D721Med (cell line): ENCODE measurements around the gene IQCE.

Experiments used
- DNase-seq: peaks from one replicate; pipeline ENCODE4 v3.0.0; 2011; ENCODE audit warnings: low spot score; ENCODE audit not compliant: insufficient read length
- FAIRE-seq: peaks from 2 replicates; lab custom pipeline; 2011; peaks lifted over from hg19 to GRCh38; lab: Jason Lieb, UNC
- TF ChIP-seq, protein P1 (sequence below): IDR thresholded peaks from 2 replicates; pipeline ENCODE4 v1.5.1; 2012; ENCODE audit warnings: mild to moderate bottlenecking, control low read depth; ENCODE audit not compliant: insufficient read depth; ENCODE audit errors: missing control alignments

The IQCE gene

GRCh38 chr7:2626498-2627117 is 67.8 kb downstream of the IQCE start:
- TF ChIP-seq, protein P1, sequence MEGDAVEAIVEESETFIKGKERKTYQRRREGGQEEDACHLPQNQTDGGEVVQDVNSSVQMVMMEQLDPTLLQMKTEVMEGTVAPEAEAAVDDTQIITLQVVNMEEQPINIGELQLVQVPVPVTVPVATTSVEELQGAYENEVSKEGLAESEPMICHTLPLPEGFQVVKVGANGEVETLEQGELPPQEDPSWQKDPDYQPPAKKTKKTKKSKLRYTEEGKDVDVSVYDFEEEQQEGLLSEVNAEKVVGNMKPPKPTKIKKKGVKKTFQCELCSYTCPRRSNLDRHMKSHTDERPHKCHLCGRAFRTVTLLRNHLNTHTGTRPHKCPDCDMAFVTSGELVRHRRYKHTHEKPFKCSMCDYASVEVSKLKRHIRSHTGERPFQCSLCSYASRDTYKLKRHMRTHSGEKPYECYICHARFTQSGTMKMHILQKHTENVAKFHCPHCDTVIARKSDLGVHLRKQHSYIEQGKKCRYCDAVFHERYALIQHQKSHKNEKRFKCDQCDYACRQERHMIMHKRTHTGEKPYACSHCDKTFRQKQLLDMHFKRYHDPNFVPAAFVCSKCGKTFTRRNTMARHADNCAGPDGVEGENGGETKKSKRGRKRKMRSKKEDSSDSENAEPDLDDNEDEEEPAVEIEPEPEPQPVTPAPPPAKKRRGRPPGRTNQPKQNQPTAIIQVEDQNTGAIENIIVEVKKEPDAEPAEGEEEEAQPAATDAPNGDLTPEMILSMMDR, result no peak
- DNase-seq (no peak), FAIRE-seq (no peak)

GRCh38 chr7:2627258-2628129 is 68.7 kb downstream of the IQCE start:
- TF ChIP-seq, protein P1, result no peak
- FAIRE-seq, result no peak
- no peak for DNase-seq

- no peak for FAIRE-seq
- TF ChIP-seq, protein P1, result no peak
- DNase-seq, result no peak
Observed at GRCh38 chr7:2628130-2628482, 69.3 kb downstream of the IQCE start.

- DNase-seq, result no peak
- TF ChIP-seq, protein P1, result no peak
- FAIRE-seq, result no peak
Observed at GRCh38 chr7:2628891-2629290, 70.1 kb downstream of the IQCE start.

GRCh38 chr7:2629746-2630681 is 71.2 kb downstream of the IQCE start:
- DNase-seq (no peak), FAIRE-seq (no peak)
- TF ChIP-seq, protein P1, result no peak

GRCh38 chr7:2631946-2632732 is 73.4 kb downstream of the IQCE start, which contains the start of gene TTYH3:
Gene TTYH3, plus strand, starts transcription at chr7:2631986. Its CDS starts 170 bp downstream, at chr7:2632156.
- FAIRE-seq (no peak), DNase-seq (no peak)
- TF ChIP-seq, protein P1, result no peak
